HG03520 (cell line): ENCODE data around the gene LMBR1L.
"Not testable (repeated sequence)": the region's sequence is repeated elsewhere in the genome, so short reads cannot be mapped to it uniquely, and the experiment has no call there.

ENCODE experiments used
- ATAC-seq: cut with Tn5 transposase; IDR thresholded peaks from one replicate; pipeline ENCODE4 v1.9.1; 2021; ENCODE audit warnings: mild to moderate bottlenecking, moderate library complexity; ENCODE audit not compliant: unreplicated experiment

The LMBR1L gene

DNA sequence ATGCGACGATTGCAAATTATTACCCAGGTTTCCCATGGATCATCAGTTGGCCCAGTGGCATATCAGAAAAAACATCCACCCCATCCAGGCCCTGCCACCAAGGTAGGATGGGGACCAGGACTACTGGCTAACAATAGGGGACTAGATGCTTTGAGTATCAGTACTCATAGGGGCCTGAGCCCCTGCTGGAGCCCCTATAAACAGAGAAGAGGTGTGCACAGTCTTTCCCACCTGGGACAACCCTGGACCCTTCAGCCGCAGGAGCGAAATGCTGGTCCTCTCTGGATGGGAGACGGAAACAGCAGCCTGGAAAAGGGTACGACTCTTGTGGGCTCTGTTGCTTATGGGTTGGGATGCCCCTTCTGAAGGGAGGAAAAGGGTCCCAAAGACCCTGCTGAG is 21.7 kb downstream of the LMBR1L start:
- ATAC-seq, result no peak

DNA sequence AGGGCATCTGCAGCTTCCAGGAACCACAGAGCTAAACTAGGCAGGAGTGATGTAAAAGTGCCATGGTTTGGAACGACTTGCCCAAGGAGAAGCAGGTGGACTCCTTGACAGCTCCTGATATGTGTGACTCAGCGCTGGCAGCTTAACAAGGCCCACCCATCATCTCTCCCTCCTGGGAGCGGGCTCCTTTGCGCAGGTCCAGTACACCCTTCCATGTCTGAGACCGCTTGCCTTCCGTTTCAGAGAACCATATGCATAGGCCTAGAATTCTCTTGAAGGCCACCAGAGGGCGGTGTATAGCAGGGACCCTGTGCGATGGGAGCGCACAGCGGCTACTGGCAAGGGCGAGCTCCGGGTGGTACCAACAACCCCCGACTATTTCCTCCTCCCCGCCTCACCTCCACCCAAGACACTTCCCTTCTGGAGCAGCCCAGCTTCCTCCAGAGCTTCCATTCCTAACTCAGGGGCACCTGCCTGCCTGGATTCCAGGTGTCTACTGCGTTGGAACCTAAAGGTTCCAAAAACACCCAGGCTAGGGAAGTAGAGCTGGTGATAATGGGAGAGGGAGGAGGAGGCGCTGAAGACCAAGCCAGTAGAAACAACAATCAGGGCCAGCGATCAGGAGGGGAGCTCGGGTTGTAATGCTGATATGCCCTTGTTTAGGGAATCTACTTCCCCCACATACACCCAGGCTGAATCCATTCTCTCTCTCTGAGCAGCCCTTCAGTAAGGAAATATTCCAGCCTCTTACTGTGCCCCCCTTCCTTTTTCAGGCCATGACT is 22.3 kb downstream of the LMBR1L start:
- peak; percentile 78 for ATAC-seq

GRCh38 chr12:49086116-49086515 is 24.5 kb downstream of the LMBR1L start:
- ATAC-seq, result no peak

GRCh38 chr12:49084438-49084837 is 26.2 kb downstream of the LMBR1L start:
- no peak for ATAC-seq

DNA sequence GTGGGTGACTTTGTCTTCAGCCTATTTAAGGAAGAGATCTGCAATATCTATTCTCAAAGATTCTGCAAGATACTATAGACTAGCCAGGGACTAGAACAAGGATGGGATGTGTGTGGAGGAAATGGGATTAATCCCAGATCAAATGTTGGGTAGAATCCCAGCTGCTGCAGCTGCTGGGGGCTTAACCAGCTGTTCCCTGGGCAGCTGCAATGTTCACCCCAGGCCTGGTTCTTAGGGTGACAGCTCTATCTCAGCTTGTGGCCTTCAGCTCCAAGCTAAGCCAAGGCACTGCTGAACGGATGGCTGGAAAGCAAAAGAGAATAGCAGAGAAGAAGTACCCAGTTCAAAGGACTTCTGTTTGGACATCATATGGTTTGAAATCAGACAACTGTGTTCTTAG is 30.9 kb downstream of the LMBR1L start:
- ATAC-seq, result no peak

- no peak for ATAC-seq
Measured at GRCh38 chr12:49070971-49071370, 39.7 kb downstream of the LMBR1L start.

GRCh38 chr12:49069507-49070346 is 40.9 kb downstream of the LMBR1L start, which contains the start of gene RHEBL1:
TSS of gene RHEBL1 (minus strand) at chr12:49069979. CDS start at chr12:49069785, 194 bp downstream.
- ATAC-seq, result peak; percentile 96

DNA sequence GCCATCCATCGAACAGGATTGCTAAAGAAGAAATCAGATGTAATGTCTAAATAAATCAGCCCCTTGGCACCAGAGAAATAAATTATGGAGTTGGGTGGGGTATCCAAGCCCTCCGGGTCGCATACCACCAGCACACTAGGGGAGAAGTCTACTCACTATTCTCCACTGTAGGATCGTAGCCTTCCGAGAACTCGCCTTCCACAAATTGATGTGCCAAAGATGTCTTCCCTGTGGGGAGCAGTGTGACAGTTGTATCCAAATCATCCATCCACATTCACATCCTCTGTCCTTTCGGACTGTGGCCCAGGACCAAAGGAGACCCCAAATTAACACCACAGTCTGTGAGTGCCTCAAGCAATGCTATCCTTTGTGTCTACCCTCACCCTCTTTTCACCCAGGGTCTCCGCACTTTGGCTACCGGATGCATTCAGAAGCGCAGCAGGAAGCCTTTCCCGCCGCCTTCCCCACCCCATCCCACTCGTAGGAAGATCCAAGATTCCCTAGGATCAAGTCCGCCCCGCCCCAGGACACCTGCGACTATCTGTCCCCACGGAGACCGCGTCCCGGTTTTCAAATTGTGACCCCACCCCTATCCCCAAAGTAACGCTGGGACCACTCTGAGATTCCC is 41.7 kb downstream of the LMBR1L start:
- ATAC-seq, result no peak

DNA sequence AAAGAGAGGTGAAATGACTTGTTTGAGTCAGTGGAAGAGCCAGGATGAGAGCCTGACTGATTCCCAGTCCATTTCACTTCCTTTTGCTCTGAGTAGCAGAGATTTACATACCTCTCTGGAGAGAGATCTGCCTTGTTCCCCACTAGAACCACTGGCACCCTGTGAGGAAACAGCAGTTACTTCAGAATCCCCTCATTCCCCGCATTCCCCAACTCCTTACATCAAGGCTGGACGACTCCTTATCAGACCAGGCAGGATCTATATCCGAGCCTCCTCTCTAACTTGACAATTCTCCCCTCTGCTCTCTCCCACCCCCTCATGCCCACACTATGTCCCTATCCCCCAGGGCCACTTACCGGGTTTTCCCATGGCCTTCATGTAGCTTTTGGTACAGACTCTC is 44.5 kb downstream of the LMBR1L start:
- ATAC-seq, result no peak

GRCh38 chr12:49064767-49065152 is 45.9 kb downstream of the LMBR1L start:
- ATAC-seq, result no peak

DNA sequence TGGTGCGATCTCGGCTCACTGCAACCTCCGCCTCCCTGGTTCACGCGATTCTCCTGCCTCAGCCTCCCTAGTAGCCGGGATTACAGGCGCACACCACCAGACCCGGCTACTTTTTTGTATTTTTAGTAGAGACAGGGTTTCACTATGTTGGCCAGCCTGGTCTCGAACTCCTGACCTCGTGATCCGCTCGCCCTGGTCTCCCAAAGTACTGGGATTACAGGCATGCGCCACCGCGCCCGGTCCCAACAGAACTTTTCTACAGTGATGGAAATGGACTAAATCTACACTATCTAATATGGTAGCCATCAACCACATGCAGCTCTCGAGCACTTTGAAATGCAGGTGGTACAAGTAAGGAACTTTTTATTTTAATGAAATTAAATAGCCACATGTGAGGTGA is 48.7 kb downstream of the LMBR1L start:
- not testable (repeated sequence) for ATAC-seq

- no peak for ATAC-seq
Measured at GRCh38 chr12:49061157-49061650, 49.4 kb downstream of the LMBR1L start.

- peak; percentile 39 for ATAC-seq
Measured at GRCh38 chr12:49060237-49061156, 50.1 kb downstream of the LMBR1L start, which contains the start of gene KMT2D. TSS of gene KMT2D (minus strand) at chr12:49060794. CDS start at chr12:49055324, 5,470 bp downstream.

DNA sequence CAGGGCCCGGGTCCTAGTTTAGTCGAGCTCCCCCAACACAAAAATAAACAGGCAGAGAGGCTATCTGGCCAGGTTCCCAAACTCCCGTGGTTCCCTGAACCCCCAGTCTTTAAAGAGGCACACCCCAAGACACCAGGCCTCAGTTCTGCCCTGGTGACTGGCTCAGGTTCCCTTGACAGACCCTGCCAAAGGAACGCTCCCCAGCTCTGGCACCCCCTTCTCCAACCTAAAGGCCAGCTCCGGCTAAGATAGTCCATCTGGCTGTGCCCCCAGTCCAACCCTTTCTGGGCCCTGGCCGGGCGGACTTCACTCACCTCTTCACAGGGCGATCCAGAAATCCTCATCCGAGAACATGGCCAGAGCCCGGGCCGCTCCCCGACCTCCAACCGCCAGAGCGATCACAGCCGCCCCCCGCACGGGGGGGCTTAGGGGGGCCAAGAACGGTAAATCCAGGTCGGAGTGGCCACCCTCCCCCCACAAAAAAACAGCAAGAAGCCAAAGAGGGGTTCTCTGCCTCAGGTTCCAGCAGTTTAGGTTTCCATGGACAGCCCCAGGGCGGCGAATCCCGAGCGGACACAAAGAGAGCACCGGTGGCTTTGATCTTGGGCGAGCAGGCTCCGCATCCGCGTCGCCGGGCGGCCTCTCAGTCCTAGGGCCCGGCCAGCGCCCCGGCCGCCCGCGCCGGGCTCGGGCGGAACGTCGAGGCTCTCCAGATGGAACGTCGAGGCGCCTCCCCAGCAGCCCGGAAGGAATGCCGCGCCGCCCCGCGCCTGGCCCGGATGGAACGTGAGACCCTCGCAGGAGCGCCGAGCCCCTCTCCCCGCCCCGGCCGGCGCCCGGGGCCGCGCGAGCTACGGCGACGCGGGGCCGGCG is 51.1 kb downstream of the LMBR1L start:
- peak; percentile 29 for ATAC-seq

GRCh38 chr12:49059045-49059298 is 51.7 kb downstream of the LMBR1L start:
- no peak for ATAC-seq

GRCh38 chr12:49058366-49059044 is 52.1 kb downstream of the LMBR1L start:
- no peak for ATAC-seq

DNA sequence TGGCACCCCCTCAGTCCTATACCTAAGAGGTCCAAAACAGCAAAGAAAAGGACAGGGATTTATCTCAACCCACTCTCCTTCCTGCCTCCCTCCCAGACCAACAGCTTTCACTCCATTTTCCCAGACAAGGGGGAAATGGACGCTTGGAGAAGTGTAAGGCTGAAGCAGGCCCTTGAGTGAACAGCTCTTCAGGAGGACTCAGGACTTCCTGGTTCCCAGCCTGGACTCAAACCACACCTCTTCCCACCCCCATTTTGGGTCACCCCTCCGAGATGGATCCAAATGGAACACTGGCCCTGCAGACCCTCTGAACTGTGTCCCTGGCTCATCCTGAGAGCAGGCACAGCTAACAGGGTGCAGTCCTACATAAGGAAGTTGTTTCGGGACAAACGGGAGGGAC is 52.8 kb downstream of the LMBR1L start:
- ATAC-seq, result no peak

DNA sequence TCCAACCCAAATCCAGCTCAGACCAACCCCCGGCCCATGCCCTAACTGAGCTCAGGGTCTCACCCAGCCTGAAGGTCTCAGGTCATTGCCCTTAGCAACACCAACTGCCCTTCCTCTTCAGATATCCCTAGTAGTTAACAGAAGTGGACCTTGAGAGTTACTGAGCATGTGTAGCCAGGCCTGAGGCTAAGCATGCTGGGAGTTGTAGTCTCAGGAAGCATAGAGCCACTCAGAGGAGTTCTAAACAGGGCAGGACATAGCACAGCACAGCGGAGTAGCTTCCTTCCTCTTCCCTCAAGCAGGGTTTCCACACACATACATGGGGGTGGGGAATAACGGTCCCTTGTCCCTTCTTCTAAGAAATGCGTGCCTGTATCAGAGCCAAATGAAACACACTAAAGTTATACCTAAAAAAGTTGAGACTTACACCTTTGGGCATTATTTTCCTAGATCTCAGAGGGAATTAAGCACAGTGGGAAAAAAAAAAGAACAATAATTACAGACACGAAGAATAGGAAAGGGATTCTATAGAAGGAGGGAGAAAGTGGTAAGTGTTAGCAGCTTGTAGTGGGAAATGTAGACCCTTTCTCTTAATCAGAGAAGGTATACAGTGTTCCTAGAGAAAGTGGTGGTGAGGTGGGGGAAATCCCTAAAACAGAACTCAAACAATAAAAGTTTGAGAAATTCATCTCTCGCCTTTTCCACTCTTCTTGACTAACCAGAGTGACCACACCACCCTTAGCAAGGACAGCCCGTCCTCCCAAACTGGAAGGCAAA is 54.5 kb downstream of the LMBR1L start:
- no peak for ATAC-seq
